Lower leg skin (tissue), 4 donors: Measurements from ENCODE around the gene RAB26. TPM values are rescaled to one million over a fixed set of nuclear protein-coding genes. Genes with fewer than 3 reads are reported as not detected.
"Not testable (repeated sequence)": the region's sequence is repeated elsewhere in the genome, so short reads cannot be mapped to it uniquely, and the experiment has no call there.

ENCODE experiments used
- DNase-seq, 2 donors: peaks; one replicate each; pipeline ENCODE4 v3.0.0-alpha.2; 2019; ENCODE audit warnings: low spot score in 2 of 2
- H3K4me3 ChIP-seq: fragments of 200-600 bp; sonication (generic); 2 replicates; pipeline ENCODE4 v1.5.1; 2017; ENCODE audit warnings: mild to moderate bottlenecking, low read depth; ENCODE audit not compliant: poor library complexity, severe bottlenecking
- CTCF ChIP-seq, 3 donors: fragments of 450-650 bp; IDR thresholded peaks; one replicate each; pipeline ENCODE4 v1.5.1; 2016; ENCODE audit warnings: antibody characterized with exemption in 3 of 3, mild to moderate bottlenecking in 3 of 3, moderate library complexity in 2 of 3
- POLR2A ChIP-seq, 2 donors: fragments of 450-650 bp; IDR thresholded peaks; one replicate each; pipeline ENCODE4 v1.6.1; 2016 to 2017; ENCODE audit warnings: antibody characterized with exemption in 2 of 2, mild to moderate bottlenecking in 1 of 2, moderate library complexity in 1 of 2
- WGBS, 2 donors: methylation state at CpG; one replicate each; pipeline ENCODE4 v1.1.5; 2018; 5-methylcytosine and 5-hydroxymethylcytosine counted together
- intact Hi-C: fragments of 100-400 bp; cut with DNase I; formaldehyde crosslinking; loops from one replicate; pipeline ENCODE4 v1.15.0; 2023; ENCODE audit warnings: low total_unique reads
- total RNA-seq, 4 donors: library from RNA; depleted of rRNA; stranded (reverse); fragments of >200 nt; gene quantifications; one replicate each; pipeline ENCODE4 v1.1.0, GENCODE V29; 2016

RAB26 gene
- total RNA-seq, 4 donors from 2014 or later: 1.6 to 2.9 (median 2.0) TPM; not detected in 1

- intact Hi-C loops, H3K4me3 ChIP-seq, DNase-seq: not testable (repeated sequence)
- WGBS, 2 donors: 15 to 47% methylated on average over 21 of the region's 22 CpGs
Observed at GRCh38 chr16:2129890-2130447, 18.5 kb upstream of the RAB26 start.

GRCh38 chr16:2133797-2134196, 14.6 kb upstream of the RAB26 start:
- H3K4me3 ChIP-seq, DNase-seq, intact Hi-C loops: not testable (repeated sequence)
- WGBS, 2 donors: 24% methylated on average over 6 of the region's 12 CpGs; no CpG with 5 or more reads in 1 of the 2 donors

GRCh38 chr16:2135071-2135470, 13.4 kb upstream of the RAB26 start:
- H3K4me3 ChIP-seq: peak overlapping the region; percentile 45
- DNase-seq, intact Hi-C loops: not testable (repeated sequence)
- WGBS, 2 donors: 1 to 2% methylated on average over 10 to 20 of the region's 42 CpGs

DNA sequence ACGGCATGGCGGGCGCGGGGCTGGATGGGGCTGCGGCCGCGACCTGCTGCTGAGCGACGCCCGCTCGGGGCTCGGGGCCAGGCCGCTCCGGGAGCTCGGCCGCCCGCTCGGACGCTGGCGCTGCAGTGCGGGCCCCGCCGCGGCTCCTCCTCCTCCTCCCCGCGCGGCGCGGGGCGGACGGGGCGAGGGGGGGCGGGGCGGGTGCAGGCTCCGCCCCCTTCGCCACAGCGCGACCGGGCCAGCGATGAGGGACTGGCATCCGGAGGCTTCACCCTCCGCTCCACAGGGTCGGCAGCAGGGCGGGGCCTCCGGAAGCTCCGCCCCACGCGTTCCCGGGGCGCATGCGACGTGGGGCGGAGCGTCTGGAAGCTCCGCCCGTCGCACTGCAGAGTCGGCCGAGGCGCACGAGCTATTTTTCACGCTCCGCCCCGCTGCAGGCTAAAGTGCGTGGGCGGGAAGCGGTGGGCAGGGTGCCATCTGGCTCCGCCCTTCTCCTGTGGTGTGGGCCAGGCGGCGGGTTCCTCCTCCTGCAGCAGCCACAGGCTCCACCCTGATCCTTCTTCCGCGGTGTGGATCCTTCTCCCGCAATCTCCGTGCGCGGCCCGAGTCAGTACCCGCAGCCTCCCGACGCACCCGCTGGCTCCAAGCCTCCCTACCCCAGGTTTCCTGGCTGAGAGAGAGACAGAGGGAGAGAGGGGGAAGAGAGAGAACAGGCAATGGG, 12.5 kb upstream of the RAB26 start, which contains the start of gene PKD1:
TSS of gene PKD1 (minus strand) at position 129 of the 721 bp plus-strand sequence. CDS start 209 bp downstream, outside the sequence.
- intact Hi-C loops: not testable (repeated sequence)
- H3K4me3 ChIP-seq: peak within 1 kb of the TSS; percentile 45
- DNase-seq: peak; percentile 97 to 99
- WGBS, 2 donors: 0% methylated on average over 24 to 33 of the region's 81 CpGs

GRCh38 chr16:2142942-2143877, 5.2 kb upstream of the RAB26 start:
- peak in 1 of 2 donors; percentile 81 for DNase-seq
- no peak overlapping the region for H3K4me3 ChIP-seq
- intact Hi-C loops: loop anchor here (5.0 kb wide), 1 partner anchor 121 kb away; no protein-coding TSS in a partner anchor
- 72 to 74% methylated on average over 22 to 31 of the region's 31 CpGs for WGBS, 2 donors
- no peak for TF ChIP-seq POLR2A (IDR thresholded peaks at IDR 0.05)
- no peak for TF ChIP-seq CTCF (IDR thresholded peaks at IDR 0.05)

- peak in 1 of 2 donors; percentile 84 for DNase-seq
- 67 to 77% methylated on average over 11 to 17 of the region's 17 CpGs for WGBS, 2 donors
- H3K4me3 ChIP-seq: no peak overlapping the region
- intact Hi-C loops: loop anchor here (5.0 kb wide), 1 partner anchor 122 kb away; no protein-coding TSS in a partner anchor
- TF ChIP-seq POLR2A (IDR thresholded peaks at IDR 0.05) (no peak), CTCF (IDR thresholded peaks at IDR 0.05) (no peak)
Observed at GRCh38 chr16:2143878-2144485, 4.4 kb upstream of the RAB26 start.

- intact Hi-C loops: no loop called here
- no peak for DNase-seq
- 89 to 90% methylated on average over 5 of the region's 5 CpGs for WGBS, 2 donors
- no peak for TF ChIP-seq POLR2A (IDR thresholded peaks at IDR 0.05)
- H3K4me3 ChIP-seq: no peak overlapping the region
Observed at GRCh38 chr16:2145843-2146242, 2.6 kb upstream of the RAB26 start.
